GM18526 (cell line): Measurements from ENCODE around the gene ARHGEF33.

Experiments
- POLR2A ChIP-seq: IDR thresholded peaks from 3 replicates; pipeline ENCODE4 v1.6.1; 2011; ENCODE audit not compliant: insufficient read length; ENCODE audit errors: extremely low read depth

Gene ARHGEF33

DNA sequence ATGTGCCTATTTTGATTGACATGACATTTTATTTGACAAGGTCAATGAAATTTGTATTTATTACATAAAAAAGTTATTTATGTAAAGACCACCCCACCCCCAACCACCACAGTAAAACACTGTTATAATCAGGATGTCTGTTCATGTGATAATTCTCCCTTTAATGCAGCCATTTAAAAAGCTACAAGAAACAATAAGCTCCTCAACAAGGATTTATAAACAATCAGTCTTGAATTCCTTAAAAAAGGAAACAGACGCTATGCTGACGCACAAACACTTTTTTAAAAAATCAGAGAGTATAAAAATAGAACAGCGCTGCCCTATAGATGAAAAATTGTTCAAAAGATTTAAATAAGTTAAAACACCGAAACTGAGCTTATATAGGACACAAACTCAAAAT lies 129.0 kb downstream of the ARHGEF33 start:
- no peak for TF ChIP-seq POLR2A

DNA sequence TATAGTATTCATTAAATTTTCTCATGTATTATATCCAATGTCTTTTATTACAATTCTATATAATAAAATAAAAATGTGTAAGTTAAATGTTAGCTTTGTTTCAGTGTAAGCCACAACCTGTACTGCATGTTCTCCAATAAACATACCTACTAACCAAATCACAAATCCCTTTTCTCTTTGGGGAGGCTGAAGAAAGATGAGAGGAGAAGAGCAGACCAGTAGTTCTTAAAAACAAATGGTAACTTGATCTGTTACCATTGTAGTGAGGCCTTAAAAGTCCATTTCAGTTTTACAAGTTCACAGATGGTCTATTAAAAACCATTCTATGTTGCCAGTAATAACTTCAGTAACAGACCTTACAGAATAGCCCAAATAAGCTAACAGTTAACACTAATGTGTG lies 130.7 kb downstream of the ARHGEF33 start:
- TF ChIP-seq POLR2A, result no peak

DNA sequence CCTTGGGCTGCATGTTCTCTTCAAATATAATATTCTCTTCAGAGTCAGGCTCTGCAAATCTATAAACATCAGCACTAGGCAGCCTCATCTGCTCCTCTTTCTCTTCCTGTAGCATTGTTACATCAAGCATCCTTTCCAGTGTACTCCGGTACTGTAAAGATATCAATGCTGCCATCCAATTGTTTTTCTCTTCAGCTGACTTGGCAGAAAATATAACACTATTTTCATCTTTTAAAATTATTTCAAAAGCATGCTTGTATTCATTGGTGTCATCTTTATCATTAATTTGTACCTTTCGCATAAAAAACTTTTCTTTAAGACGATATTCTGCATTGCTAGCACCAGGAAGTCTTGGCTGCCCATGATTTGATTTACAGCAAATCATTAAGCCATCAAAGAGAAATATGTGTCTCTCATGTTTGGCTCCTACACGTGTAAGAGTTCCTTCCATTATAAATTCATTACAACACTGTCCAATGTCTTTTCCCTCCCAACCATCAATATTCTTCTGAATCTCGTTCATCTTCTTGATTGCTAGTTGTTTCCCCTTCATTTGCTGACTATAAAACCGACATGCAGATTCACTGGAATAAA lies 133.1 kb downstream of the ARHGEF33 start:
- TF ChIP-seq POLR2A, result no peak

DNA sequence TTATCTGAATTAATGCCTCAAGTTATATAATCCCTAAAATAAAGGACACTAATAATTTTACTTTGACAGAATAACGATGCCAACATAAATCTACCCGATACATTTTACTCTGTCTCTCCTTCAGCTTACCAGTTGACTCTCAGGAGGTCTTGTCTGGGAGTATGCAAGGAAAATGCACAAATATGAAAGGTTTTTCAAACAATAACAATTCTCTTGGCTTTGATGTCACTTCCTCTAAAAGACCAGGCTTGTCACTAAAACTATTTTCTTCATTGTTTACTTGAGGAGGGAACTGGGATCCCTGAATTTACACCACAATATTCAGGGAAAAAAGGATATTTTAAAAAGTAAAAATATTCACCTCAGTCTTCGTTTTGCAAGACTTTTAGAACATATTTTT lies 134.0 kb downstream of the ARHGEF33 start:
- no peak for TF ChIP-seq POLR2A

DNA sequence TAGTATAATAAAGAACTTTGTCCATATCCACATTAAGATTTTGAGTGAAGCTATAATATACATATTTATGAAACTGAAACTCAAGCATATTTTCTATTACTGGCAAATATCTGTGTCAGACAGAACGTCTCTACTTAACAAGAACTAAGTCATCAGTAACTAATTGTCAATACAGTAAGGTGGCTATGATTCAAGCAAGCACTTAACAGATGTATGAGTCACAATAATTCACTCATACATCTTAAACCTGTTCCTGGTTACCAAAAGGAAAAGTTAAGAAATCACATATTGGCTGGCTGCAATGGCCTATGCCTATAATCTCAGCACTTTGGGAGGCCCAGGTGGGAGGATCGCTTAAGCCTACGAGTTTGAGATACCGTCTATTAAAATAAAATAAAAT lies 135.2 kb downstream of the ARHGEF33 start:
- TF ChIP-seq POLR2A, result no peak
